ENCODE measurements around the gene ZMAT3.
"Not testable (repeated sequence)": the region's sequence is repeated elsewhere in the genome, so short reads cannot be mapped to it uniquely, and the experiment has no call there.

Gene ZMAT3

GRCh38 chr3:179068779-179069530 is 2.7 kb downstream of the ZMAT3 start:
- no peak for DNase-seq (ENCODE audit: low spot score)

GRCh38 chr3:179067839-179068238 is 3.8 kb downstream of the ZMAT3 start:
- no peak for DNase-seq (ENCODE audit: low spot score)

- DNase-seq (ENCODE audit: low spot score): no peak
Observed at GRCh38 chr3:179067291-179067690, 4.3 kb downstream of the ZMAT3 start.

GRCh38 chr3:179063945-179064560 is 7.6 kb downstream of the ZMAT3 start:
- no peak for DNase-seq (ENCODE audit: low spot score)

- DNase-seq (ENCODE audit: low spot score): no peak
Observed at GRCh38 chr3:179056326-179056725, 15.3 kb downstream of the ZMAT3 start.

- not testable (repeated sequence) for DNase-seq (ENCODE audit: low spot score)
Observed at GRCh38 chr3:179054565-179054964, 17.0 kb downstream of the ZMAT3 start.

GRCh38 chr3:179046497-179047353 is 24.9 kb downstream of the ZMAT3 start:
- DNase-seq (ENCODE audit: low spot score): no peak

- no peak for DNase-seq (ENCODE audit: low spot score)
Observed at GRCh38 chr3:179045719-179046402, 25.7 kb downstream of the ZMAT3 start.

- not testable (repeated sequence) for DNase-seq (ENCODE audit: low spot score)
Observed at GRCh38 chr3:179038899-179039251, 32.7 kb downstream of the ZMAT3 start.

GRCh38 chr3:179038216-179038898 is 33.3 kb downstream of the ZMAT3 start:
- DNase-seq (ENCODE audit: low spot score): no peak

GRCh38 chr3:179037351-179037750 is 34.3 kb downstream of the ZMAT3 start:
- peak; percentile 39 for DNase-seq (ENCODE audit: low spot score)

GRCh38 chr3:179036626-179037300 is 34.8 kb downstream of the ZMAT3 start:
- DNase-seq (ENCODE audit: low spot score): no peak

GRCh38 chr3:179036226-179036625 is 35.4 kb downstream of the ZMAT3 start:
- DNase-seq (ENCODE audit: low spot score): no peak

- DNase-seq (ENCODE audit: low spot score): no peak
Observed at GRCh38 chr3:179035232-179035631, 36.4 kb downstream of the ZMAT3 start.

- not testable (repeated sequence) for DNase-seq (ENCODE audit: low spot score)
Observed at GRCh38 chr3:179033304-179033657, 38.3 kb downstream of the ZMAT3 start.

- not testable (repeated sequence) for DNase-seq (ENCODE audit: low spot score)
Observed at GRCh38 chr3:179032454-179033303, 38.9 kb downstream of the ZMAT3 start.

GRCh38 chr3:179029096-179029495 is 42.5 kb downstream of the ZMAT3 start:
- DNase-seq (ENCODE audit: low spot score): no peak

GRCh38 chr3:179028408-179028807 is 43.2 kb downstream of the ZMAT3 start:
- DNase-seq (ENCODE audit: low spot score): no peak

GRCh38 chr3:179027326-179027900 is 44.2 kb downstream of the ZMAT3 start:
- DNase-seq (ENCODE audit: low spot score): no peak

GRCh38 chr3:179026636-179027035 is 45.0 kb downstream of the ZMAT3 start:
- no peak for DNase-seq (ENCODE audit: low spot score)
